ENCODE measurements around the gene CFAP97.

The CFAP97 gene

GRCh38 chr4:185189606-185190305 lies 14.0 kb downstream of the CFAP97 start:
- H3K79me2 ChIP-seq (ENCODE audit: low read length) = peaks cover 49% of the 10 kb centered on the region
- TF ChIP-seq CTCF (IDR thresholded peaks at IDR 0.05; ENCODE audit: low read depth, low read length) = no peak
- TF ChIP-seq EZH2phosphoT487 (IDR thresholded peaks at IDR 0.05; ENCODE audit: low read depth) = no peak

DNA sequence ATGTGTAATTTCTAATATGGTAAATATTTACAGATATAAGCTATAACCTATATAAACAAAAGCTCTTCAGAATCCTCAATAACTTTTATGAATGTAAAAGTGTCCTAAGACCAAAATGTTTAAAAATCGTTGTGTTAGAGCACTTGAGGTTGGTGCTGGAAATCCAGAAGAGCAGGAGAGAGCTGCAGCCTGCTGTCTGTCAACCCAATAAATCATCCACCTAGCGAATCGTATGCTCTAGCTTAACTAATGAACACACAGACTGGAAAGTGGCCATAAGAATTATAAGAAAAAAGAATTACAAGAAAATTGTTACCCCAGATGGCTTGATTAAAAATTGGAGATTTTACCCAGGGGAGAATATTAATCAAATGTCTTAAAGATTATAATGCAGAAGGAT lies 17.0 kb downstream of the CFAP97 start:
- H2AFZ ChIP-seq (ENCODE audit: low read depth, low read length) = no peak overlapping the region
- H3K4me2 ChIP-seq (ENCODE audit: low read length) = no peak overlapping the region
- no peak overlapping the region for H3K27ac ChIP-seq (ENCODE audit: low read length)
- peaks cover 57% of the 10 kb centered on the region for H3K79me2 ChIP-seq (ENCODE audit: low read length)
- H3K9ac ChIP-seq (ENCODE audit: low read length) = no peak overlapping the region
- H3K4me3 ChIP-seq (ENCODE audit: low read length) = no peak overlapping the region
- peaks cover 5% of the 10 kb centered on the region; the same call in 1 of the 2 replicates for H4K20me1 ChIP-seq (ENCODE audit: insufficient read depth, low read length)
- no peaks in the 10 kb centered on the region for H3K36me3 ChIP-seq (replicated peaks; ENCODE audit: low read depth, low read length)
- H3K4me1 ChIP-seq (ENCODE audit: low read length) = peaks cover 34% of the 10 kb centered on the region
- TF ChIP-seq EZH2phosphoT487 (IDR thresholded peaks at IDR 0.05; ENCODE audit: low read depth) (no peak), CTCF (IDR thresholded peaks at IDR 0.05; ENCODE audit: low read depth, low read length) (no peak)
- H3K27me3 ChIP-seq (ENCODE audit: low read depth, low read length) = no peaks in the 10 kb centered on the region
- H3K9me3 ChIP-seq (ENCODE audit: insufficient read depth, low read length) = no peaks in the 10 kb centered on the region

More at GRCh38 chr4:185189606-185190305, 14.0 kb downstream of the CFAP97 start:
- Histone ChIP-seq H3K4me3 (ENCODE audit: low read length) (peak overlapping the region; percentile 58), H2AFZ (ENCODE audit: low read depth, low read length) (no peak overlapping the region), H3K36me3 (replicated peaks; ENCODE audit: low read depth, low read length) (no peaks in the 10 kb centered on the region), H3K4me2 (ENCODE audit: low read length) (peak overlapping the region; percentile 76), H3K4me1 (ENCODE audit: low read length) (peaks cover 31% of the 10 kb centered on the region), H3K27ac (ENCODE audit: low read length) (peak overlapping the region; percentile 98), H3K9ac (ENCODE audit: low read length) (peak overlapping the region; percentile 71), H3K9me3 (ENCODE audit: insufficient read depth, low read length) (no peaks in the 10 kb centered on the region), H3K27me3 (ENCODE audit: low read depth, low read length) (no peaks in the 10 kb centered on the region), H4K20me1 (ENCODE audit: insufficient read depth, low read length) (no peaks in the 10 kb centered on the region)

DNA sequence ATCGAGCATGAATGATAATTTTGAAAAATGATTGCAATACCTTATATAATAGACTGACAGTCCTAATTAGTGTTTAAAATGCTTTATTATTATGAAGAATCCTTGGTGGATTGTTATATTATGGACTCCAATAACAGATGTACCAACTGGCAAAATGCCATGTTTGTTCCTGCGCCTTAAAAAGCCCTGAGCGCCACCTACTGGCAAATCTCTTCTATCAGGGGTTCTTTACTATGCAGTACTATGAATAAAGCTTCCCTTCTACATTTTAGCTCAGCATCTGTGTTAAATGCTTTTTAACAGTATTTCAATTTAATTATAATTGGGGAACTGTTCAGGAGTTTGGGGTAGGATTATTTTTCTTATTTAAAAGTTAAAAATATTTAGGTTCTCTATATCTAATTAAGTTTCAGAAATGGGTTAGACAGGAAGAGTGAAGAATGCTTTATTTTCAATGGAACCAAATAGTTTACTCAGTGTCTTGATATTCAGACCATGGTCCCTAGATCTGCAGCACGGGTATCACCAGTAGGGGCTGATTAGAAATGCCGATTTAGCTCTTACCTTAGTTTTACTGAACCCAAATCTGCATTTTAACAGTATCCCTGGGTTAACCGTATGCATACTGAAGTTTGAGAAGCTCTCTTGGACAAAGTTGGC lies 20.0 kb downstream of the CFAP97 start:
- no peak overlapping the region for H3K4me3 ChIP-seq (ENCODE audit: low read length)
- no peak overlapping the region; the same call in 1 of the 2 replicates for H3K4me2 ChIP-seq (ENCODE audit: low read length)
- H3K27ac ChIP-seq (ENCODE audit: low read length) = no peak overlapping the region
- TF ChIP-seq EZH2phosphoT487 (IDR thresholded peaks at IDR 0.05; ENCODE audit: low read depth) = no peak
- TF ChIP-seq CTCF (IDR thresholded peaks at IDR 0.05; ENCODE audit: low read depth, low read length) = peak; percentile 54
- peaks cover 46% of the 10 kb centered on the region for H3K79me2 ChIP-seq (ENCODE audit: low read length)
- H3K4me1 ChIP-seq (ENCODE audit: low read length) = peaks cover 11% of the 10 kb centered on the region; the same call in 1 of the 2 replicates
- no peak overlapping the region for H2AFZ ChIP-seq (ENCODE audit: low read depth, low read length)
- no peaks in the 10 kb centered on the region for H3K27me3 ChIP-seq (ENCODE audit: low read depth, low read length)
- H3K9ac ChIP-seq (ENCODE audit: low read length) = no peak overlapping the region
- H3K9me3 ChIP-seq (ENCODE audit: insufficient read depth, low read length) = no peaks in the 10 kb centered on the region
- H4K20me1 ChIP-seq (ENCODE audit: insufficient read depth, low read length) = peaks cover 5% of the 10 kb centered on the region; the same call in 1 of the 2 replicates
- no peaks in the 10 kb centered on the region for H3K36me3 ChIP-seq (replicated peaks; ENCODE audit: low read depth, low read length)

DNA sequence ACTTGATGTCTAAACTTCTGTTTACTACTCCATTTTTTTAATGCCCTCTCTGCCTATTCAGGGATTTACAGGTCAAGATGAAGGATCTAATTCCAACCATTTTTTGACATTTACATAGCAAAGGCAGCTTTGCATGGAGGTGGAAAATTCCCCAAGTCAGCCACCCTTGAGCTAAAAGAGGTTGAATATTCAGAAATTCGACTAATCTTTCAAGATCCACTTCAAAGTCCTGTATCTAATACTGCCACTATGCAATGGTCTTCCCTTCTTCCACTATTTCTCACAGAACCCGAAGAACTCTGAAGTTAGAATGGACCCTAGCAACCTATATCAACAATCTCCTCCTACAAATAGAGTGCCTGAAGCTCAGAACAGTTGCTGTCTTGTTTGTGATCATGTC lies 21.6 kb downstream of the CFAP97 start:
- Histone ChIP-seq H2AFZ (ENCODE audit: low read depth, low read length) (no peak overlapping the region), H3K27me3 (ENCODE audit: low read depth, low read length) (no peaks in the 10 kb centered on the region), H3K79me2 (ENCODE audit: low read length) (peaks cover 39% of the 10 kb centered on the region), H3K36me3 (replicated peaks; ENCODE audit: low read depth, low read length) (no peaks in the 10 kb centered on the region), H3K4me3 (ENCODE audit: low read length) (no peak overlapping the region), H3K4me2 (ENCODE audit: low read length) (no peak overlapping the region), H4K20me1 (ENCODE audit: insufficient read depth, low read length) (peaks cover 5% of the 10 kb centered on the region; the same call in 1 of the 2 replicates), H3K4me1 (ENCODE audit: low read length) (peaks cover 11% of the 10 kb centered on the region; the same call in 1 of the 2 replicates), H3K27ac (ENCODE audit: low read length) (no peak overlapping the region), H3K9me3 (ENCODE audit: insufficient read depth, low read length) (no peaks in the 10 kb centered on the region), H3K9ac (ENCODE audit: low read length) (no peak overlapping the region)
- TF ChIP-seq EZH2phosphoT487 (IDR thresholded peaks at IDR 0.05; ENCODE audit: low read depth) = no peak
- no peak for TF ChIP-seq CTCF (IDR thresholded peaks at IDR 0.05; ENCODE audit: low read depth, low read length)
